ENCODE results near the gene SLC35E2B. TPM values are rescaled to one million over a fixed set of nuclear protein-coding genes. Genes with fewer than 3 reads are reported as not detected.
"Not testable (repeated sequence)": the region's sequence is repeated elsewhere in the genome, so short reads cannot be mapped to it uniquely, and the experiment has no call there.

SLC35E2B gene
- total RNA-seq, 1 donor = 32.8 TPM

DNA sequence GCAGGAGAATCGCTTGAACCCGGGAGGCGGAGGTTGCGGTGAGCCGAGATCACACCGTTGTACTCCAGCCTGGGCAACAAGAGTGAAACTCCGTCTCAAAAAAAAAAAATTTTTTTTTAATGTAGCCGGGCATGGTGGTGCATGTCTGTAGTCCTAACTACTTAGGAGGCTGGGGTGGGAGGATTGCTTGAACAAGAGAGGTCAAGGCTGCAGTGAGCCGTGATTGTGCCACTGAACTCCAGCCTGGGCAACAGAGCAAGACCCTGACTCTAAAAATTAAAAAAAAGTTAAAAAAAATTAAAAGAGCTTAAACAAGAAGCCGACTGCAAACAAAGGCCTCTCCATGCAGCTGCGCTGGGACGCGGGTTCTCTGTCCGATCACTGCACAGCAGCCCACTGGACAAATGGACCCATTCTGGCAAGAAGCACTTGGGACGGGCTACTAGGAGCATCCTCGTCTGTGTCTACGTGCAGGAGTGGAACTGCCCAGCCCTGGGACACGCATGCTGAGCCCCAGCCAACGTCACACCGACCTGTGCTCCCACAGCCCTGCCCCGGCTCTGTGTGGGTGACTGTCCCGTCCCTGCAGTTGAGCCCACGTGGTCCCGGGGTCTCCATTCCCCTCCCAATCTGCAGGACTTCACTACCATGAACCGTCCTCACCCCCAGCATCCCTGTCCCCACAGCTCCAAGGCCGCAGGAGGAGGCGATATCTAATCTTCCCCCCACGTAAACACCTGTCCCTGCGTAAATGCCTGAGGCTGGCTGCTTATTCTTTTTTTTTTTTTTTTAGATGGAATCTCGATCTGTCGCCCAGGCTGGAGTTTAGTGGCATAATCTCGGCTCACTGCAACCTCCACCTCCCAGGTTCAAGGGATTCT, 12.3 kb downstream of the SLC35E2B start:
- DNase-seq (ENCODE audit: low read depth) = no peak
- TF ChIP-seq, protein P1, sequence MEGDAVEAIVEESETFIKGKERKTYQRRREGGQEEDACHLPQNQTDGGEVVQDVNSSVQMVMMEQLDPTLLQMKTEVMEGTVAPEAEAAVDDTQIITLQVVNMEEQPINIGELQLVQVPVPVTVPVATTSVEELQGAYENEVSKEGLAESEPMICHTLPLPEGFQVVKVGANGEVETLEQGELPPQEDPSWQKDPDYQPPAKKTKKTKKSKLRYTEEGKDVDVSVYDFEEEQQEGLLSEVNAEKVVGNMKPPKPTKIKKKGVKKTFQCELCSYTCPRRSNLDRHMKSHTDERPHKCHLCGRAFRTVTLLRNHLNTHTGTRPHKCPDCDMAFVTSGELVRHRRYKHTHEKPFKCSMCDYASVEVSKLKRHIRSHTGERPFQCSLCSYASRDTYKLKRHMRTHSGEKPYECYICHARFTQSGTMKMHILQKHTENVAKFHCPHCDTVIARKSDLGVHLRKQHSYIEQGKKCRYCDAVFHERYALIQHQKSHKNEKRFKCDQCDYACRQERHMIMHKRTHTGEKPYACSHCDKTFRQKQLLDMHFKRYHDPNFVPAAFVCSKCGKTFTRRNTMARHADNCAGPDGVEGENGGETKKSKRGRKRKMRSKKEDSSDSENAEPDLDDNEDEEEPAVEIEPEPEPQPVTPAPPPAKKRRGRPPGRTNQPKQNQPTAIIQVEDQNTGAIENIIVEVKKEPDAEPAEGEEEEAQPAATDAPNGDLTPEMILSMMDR (IDR thresholded peaks at IDR 0.05; ENCODE audit: insufficient read depth, low read depth, low read length) = no peak
- H3K4me3 ChIP-seq (ENCODE audit: low read depth, low read length) = no peak overlapping the region

DNA sequence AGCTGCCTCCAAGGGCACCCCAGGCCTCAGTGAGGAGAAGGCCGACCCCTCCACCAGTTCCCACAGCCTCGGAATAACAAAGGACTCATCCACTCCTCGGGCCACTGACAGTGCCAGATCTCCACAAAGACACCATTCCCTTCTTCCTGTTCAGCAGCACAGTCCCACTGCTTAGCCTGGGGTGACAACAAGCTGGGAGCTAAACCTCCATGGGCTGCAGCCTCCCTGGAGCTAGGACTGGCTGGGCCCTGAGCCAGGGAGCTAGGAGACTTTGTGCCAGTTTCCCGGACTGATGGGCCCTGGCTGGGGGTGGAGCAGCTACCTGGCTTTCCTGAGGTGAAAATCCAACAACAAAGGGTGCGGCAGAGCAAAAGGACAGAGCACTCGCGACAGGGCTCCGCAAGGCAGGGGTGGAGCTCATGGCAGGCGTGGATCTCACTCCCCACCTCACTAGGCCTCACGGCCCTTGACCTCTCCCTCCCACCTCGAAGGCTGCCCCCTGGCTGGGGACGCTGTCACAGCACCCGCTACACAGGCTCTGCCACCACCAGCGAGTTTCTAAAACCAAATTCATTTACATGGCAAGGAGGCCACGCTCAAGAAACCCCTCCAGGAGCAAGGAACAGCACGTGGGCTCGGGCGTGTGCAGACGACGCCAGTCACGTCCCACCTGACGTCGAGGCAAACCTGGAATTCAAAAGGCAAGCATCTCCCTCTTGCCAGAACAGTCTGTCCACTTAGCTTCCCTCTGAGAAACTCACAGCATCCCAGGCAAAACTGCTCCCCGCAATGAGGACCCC, 13.8 kb downstream of the SLC35E2B start:
- no peak overlapping the region for H3K4me3 ChIP-seq (ENCODE audit: low read depth, low read length)
- TF ChIP-seq, protein P1 (IDR thresholded peaks at IDR 0.05; ENCODE audit: insufficient read depth, low read depth, low read length) = peak; percentile 22
- no peak for DNase-seq (ENCODE audit: low read depth)

DNA sequence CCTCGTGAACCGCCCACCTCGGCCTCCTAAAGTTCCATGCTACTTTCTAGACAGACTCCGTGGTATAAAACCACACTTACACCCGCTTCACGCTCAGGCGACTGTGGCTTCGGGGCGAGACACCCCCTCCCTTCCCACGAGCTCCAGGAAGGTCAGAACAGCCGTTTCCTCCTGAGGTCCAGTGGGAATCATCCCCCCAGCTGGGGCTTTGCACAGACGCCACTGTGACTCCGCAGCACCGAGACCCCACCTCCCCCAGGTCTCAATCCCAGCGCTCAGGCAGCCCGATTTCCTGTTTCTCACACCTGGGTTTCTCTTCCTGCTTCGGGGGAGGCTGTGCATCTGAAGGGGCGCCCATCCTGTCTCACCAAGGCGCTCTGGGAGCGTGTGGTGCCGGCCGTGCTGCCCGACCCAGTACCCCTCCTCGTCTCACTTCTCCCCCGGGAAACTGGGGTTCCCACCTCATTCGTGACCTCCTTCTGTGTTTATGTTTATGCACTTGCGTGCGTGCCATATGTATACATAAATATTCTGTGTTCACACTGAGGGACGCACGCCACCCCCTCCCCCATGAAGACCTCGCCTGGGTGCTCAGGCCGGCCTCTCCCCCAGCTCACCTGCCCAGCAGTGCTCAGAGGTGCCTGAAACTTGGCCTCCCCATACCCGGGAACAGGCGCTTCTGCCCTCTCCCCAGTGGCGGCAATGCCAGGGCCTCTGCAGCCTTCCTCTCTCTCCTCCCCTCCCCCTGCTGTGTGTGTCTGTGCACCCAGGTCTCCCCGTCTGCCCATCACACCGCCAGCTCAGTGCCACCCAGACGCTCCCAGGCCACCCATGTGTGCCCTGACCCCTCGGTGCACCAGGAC, 14.6 kb downstream of the SLC35E2B start:
- no peak for DNase-seq (ENCODE audit: low read depth)
- H3K4me3 ChIP-seq (ENCODE audit: low read depth, low read length) = no peak overlapping the region
- TF ChIP-seq, protein P1 (IDR thresholded peaks at IDR 0.05; ENCODE audit: insufficient read depth, low read depth, low read length) = no peak

DNA sequence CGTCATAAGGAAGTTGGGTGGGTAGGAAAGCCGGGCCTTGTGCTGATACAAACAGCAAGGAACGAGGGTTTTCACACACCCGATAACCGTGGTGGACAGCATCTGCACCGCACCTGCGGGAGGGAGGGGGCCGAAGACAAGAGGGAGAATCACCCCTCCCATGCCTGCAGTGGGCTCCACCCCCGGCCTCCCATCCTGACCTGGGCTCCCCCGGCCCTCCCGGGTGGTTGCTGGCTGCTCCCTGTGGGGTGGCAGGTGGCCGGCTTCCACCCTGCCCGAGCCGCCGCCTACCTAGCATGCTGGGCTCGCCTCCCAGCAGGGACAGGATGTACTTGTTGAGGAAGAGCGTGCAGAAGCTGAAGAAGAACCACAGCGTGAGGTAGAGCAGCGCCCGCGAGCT, 16.5 kb downstream of the SLC35E2B start:
- DNase-seq (ENCODE audit: low read depth); H3K4me3 ChIP-seq (ENCODE audit: low read depth, low read length): not testable (repeated sequence)

DNA sequence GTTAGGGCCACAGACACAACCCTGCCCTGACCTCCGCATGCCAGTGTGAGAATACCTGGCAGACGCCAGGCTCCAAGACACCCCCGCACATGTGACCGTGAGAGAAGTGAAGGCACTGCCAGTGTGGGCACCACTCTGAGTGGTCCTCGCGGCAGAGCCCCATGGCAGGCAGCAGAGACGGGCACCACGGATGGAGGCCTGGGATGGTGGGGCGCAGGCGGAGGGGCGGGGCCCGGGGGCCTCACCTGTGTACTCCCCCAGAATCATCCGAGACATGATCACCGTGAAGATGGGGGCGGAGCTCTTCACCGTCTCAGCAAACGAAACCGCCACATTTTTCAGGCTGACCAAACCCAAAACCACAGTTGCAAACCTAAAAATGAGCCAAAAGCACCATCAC, 17.4 kb downstream of the SLC35E2B start:
- not testable (repeated sequence) for DNase-seq (ENCODE audit: low read depth); H3K4me3 ChIP-seq (ENCODE audit: low read depth, low read length)

DNA sequence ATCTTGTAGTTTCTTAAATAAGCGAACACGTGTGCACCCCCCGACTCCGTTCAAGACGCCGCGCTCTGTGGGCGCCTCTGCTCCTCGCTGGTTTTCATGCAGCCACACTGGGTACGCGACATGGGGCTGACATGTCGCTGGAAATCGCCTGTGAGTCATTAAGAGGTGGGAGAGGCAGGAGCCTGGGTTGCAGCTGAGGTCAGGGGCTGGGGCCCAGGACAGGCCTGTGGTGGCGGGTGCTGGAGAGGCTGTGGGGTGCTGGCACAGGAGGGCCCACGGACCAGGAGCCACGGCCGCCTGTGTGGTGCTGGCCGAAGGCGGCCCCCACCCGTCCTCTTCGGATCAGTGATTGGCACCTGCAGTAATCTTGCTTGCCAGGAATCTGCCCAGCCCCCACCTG, 17.8 kb downstream of the SLC35E2B start:
- not testable (repeated sequence) for DNase-seq (ENCODE audit: low read depth); H3K4me3 ChIP-seq (ENCODE audit: low read depth, low read length)

DNA sequence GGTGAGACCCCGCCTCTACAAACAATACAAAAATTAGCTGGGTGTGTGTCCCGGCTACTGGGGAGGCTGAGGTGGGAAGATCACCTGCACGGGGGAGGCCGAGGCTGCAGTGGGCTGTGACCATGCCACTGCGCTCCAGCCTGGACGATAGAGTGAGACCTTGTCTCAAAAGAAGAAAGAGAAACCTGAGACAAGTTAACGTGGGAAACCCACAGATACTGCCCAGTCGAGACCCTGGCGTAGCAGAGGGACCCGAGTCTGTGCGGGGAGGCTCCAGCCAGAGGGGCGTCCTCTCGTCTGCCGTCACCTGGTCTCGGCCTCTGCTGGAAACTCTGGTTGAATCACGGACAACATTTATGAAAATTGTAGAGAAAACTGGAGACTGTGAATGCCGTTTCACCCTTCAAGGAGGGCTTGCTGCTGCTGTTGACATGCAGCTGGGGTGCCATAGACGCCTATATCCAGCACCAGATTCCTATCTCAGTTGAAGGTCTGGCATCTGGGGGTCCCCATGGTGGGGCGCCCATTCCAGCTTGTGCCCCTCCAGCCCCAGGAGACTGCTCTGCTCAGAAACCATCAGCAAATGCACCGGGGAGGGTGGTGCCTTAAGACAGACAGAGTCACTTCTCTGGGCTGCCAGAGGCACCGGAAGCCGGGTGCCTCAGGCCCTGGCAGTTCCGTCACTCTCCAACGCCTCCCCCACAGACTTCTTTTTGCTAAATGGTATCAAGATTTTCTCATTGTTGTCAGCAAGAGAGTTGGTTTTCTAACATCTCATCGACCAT, 20.2 kb downstream of the SLC35E2B start:
- H3K4me3 ChIP-seq (ENCODE audit: low read depth, low read length) = no peak overlapping the region
- DNase-seq (ENCODE audit: low read depth) = no peak
- TF ChIP-seq, protein P1 (IDR thresholded peaks at IDR 0.05; ENCODE audit: insufficient read depth, low read depth, low read length) = no peak

All from fibroblast of villous mesenchyme (primary cell).